Peyer's patch (tissue), 4 donors: ENCODE results near the gene SUPT5H. TPM values are rescaled to one million over a fixed set of nuclear protein-coding genes. Genes with fewer than 3 reads are reported as not detected.

Source experiments
- DNase-seq, 3 donors: peaks; one replicate each; pipeline ENCODE4 v3.0.0-alpha.2; 2017 to 2019
- H3K27ac ChIP-seq, 4 donors: fragments of 200-600 bp; sonication (generic); one replicate each; pipeline ENCODE4 v1.5.1; 2016 to 2019
- H3K27me3 ChIP-seq, 2 donors: fragments of 200-600 bp; sonication (generic); one replicate each; pipeline ENCODE4 v1.5.1; 2019
- H3K36me3 ChIP-seq, 3 donors: fragments of 200-600 bp; sonication (generic); one replicate each; pipeline ENCODE4 v1.5.1; 2016 to 2019
- H3K4me1 ChIP-seq, 4 donors: fragments of 200-600 bp; sonication (generic); one replicate each; pipeline ENCODE4 v1.5.1; 2016 to 2019
- H3K4me3 ChIP-seq, 4 donors: fragments of 200-600 bp; sonication (generic); 1 replicate in 3 of 4; 2 replicates in 1 of 4; pipeline ENCODE4 v1.5.1; 2016 to 2019; ENCODE audit warnings: mild to moderate bottlenecking in 1 of 4
- H3K9me3 ChIP-seq, 4 donors: fragments of 200-600 bp; sonication (generic); one replicate each; pipeline ENCODE4 v1.5.1; 2016 to 2019; ENCODE audit warnings: mild to moderate bottlenecking in 1 of 4
- CTCF ChIP-seq, 6 experiments: fragments of 450-650 bp in 4 of 6; fragments of 200-600 bp in 2 of 6; sonication (generic) in 1 of 6; IDR thresholded peaks; one replicate each; pipeline ENCODE4 v1.5.1; 2017 to 2019; ENCODE audit warnings: antibody characterized with exemption in 6 of 6, mild to moderate bottlenecking in 3 of 6, moderate library complexity in 1 of 6
- POLR2A ChIP-seq, 2 donors: fragments of 450-650 bp; IDR thresholded peaks; one replicate each; pipeline ENCODE4 v1.5.1; 2017; ENCODE audit warnings: antibody characterized with exemption in 2 of 2, mild to moderate bottlenecking in 2 of 2, moderate library complexity in 2 of 2
- total RNA-seq, 4 donors: library from RNA; depleted of rRNA; stranded (reverse); fragments of >200 nt; gene quantifications; one replicate each; pipeline ENCODE4 v1.1.0, GENCODE V29; 2016

The SUPT5H gene
- total RNA-seq, 4 donors from 2014 or later, result 98.4 to 173 (median 160) TPM

GRCh38 chr19:39412867-39413271, 32.5 kb upstream of the SUPT5H start:
- H3K36me3 ChIP-seq, result peaks cover 0 to 13% (median under 1%) of the 10 kb centered on the region in 3 donors
- peak in 1 of 3 donors; percentile 47 for DNase-seq
- H3K9me3 ChIP-seq, result no peaks in the 10 kb centered on the region
- no peaks in the 10 kb centered on the region for H3K27me3 ChIP-seq
- H3K4me3 ChIP-seq, result peak overlapping the region; percentile 62 to 91 (median 75)
- TF ChIP-seq CTCF (IDR thresholded peaks at IDR 0.05), result no peak
- TF ChIP-seq POLR2A (IDR thresholded peaks at IDR 0.05), result no peak
- peaks cover 0 to 47% (median 14%) of the 10 kb centered on the region in 4 donors for H3K4me1 ChIP-seq
- H3K27ac ChIP-seq, result peak overlapping the region; percentile 87 to 100 (median 100)

GRCh38 chr19:39413272-39413910, 32.0 kb upstream of the SUPT5H start:
- H3K4me1 ChIP-seq, result peaks cover 0 to 47% (median 14%) of the 10 kb centered on the region in 4 donors
- H3K27me3 ChIP-seq, result no peaks in the 10 kb centered on the region
- peak overlapping the region; percentile 62 to 91 (median 75) for H3K4me3 ChIP-seq
- DNase-seq, result peak; percentile 49 to 75 (median 70)
- no peaks in the 10 kb centered on the region for H3K9me3 ChIP-seq
- H3K27ac ChIP-seq, result peak overlapping the region; percentile 87 to 100 (median 100)
- no peak for TF ChIP-seq POLR2A (IDR thresholded peaks at IDR 0.05)
- no peak for TF ChIP-seq CTCF (IDR thresholded peaks at IDR 0.05)
- H3K36me3 ChIP-seq, result peaks cover 0 to 9% (median 0%) of the 10 kb centered on the region in 3 donors

- peak in 1 of 3 donors; percentile 53 for DNase-seq
These were observed 31.3 kb upstream of the SUPT5H start for GRCh38 chr19:39413911-39414608.

GRCh38 chr19:39415111-39416046, 30.0 kb upstream of the SUPT5H start:
- H3K4me3 ChIP-seq, result peak overlapping the region in 1 of 4 donors; percentile 78
- H3K4me1 ChIP-seq, result peaks cover 0 to 45% (median 14%) of the 10 kb centered on the region in 4 donors
- DNase-seq, result no peak
- peak overlapping the region in 3 of 4 donors; percentile 38 to 100 (median 87) for H3K27ac ChIP-seq
- no peaks in the 10 kb centered on the region for H3K27me3 ChIP-seq
- H3K36me3 ChIP-seq, result peaks cover 0 to 13% (median 0%) of the 10 kb centered on the region in 3 donors
- TF ChIP-seq CTCF (IDR thresholded peaks at IDR 0.05) (no peak), POLR2A (IDR thresholded peaks at IDR 0.05) (no peak)
- H3K9me3 ChIP-seq, result no peaks in the 10 kb centered on the region

More at GRCh38 chr19:39413911-39414608, 31.3 kb upstream of the SUPT5H start:
- H3K4me1 ChIP-seq, result peaks cover 0 to 47% (median 14%) of the 10 kb centered on the region in 4 donors
- no peaks in the 10 kb centered on the region for H3K27me3 ChIP-seq
- H3K4me3 ChIP-seq, result peak overlapping the region; percentile 62 to 91 (median 75)
- no peak for TF ChIP-seq POLR2A (IDR thresholded peaks at IDR 0.05)
- TF ChIP-seq CTCF (IDR thresholded peaks at IDR 0.05), result no peak
- peaks cover 0 to 8% (median 0%) of the 10 kb centered on the region in 3 donors for H3K36me3 ChIP-seq
- peak overlapping the region; percentile 87 to 100 (median 100) for H3K27ac ChIP-seq
- no peaks in the 10 kb centered on the region for H3K9me3 ChIP-seq
